Left colon (tissue), 2 donors: ENCODE measurements around the gene IGF1R. TPM values are rescaled to one million over a fixed set of nuclear protein-coding genes. Genes with fewer than 3 reads are reported as not detected.

Source experiments
- ATAC-seq: fragments of 200-7000 bp; cut with Tn5 transposase; one replicate; pipeline ENCODE4 v1.9.1; 2020; ENCODE audit warnings: mild to moderate bottlenecking, moderate library complexity
- DNase-seq, 2 donors: peaks; one replicate each; pipeline ENCODE4 v3.0.0-alpha.2; 2020
- intact Hi-C, 2 donors: fragments of 100-400 bp; cut with DNase I in 1 of 2; cut with micrococcal nuclease in 1 of 2; formaldehyde crosslinking; loops; one replicate each; pipeline versions ENCODE4 v1.11.2 to v1.14.0; 2022; cut with DNase I, micrococcal nuclease
- total RNA-seq, 2 donors: library from RNA; stranded (reverse); fragmentation: NEBNext Ultra II Directional; extraction: Animal tissue kit (Norgen Biotek cat#: 25700); gene quantifications; one replicate each; pipeline ENCODE4 v1.2.1, GENCODE V29; 2021
- donor health status: DM: no; HTN: no; CAD: no.
- donor health status: DM: yes; HTN: yes; CAD: no.

Gene IGF1R
- total RNA-seq, 2 donors from 2014 or later = 40.2 to 42.0 TPM

DNA sequence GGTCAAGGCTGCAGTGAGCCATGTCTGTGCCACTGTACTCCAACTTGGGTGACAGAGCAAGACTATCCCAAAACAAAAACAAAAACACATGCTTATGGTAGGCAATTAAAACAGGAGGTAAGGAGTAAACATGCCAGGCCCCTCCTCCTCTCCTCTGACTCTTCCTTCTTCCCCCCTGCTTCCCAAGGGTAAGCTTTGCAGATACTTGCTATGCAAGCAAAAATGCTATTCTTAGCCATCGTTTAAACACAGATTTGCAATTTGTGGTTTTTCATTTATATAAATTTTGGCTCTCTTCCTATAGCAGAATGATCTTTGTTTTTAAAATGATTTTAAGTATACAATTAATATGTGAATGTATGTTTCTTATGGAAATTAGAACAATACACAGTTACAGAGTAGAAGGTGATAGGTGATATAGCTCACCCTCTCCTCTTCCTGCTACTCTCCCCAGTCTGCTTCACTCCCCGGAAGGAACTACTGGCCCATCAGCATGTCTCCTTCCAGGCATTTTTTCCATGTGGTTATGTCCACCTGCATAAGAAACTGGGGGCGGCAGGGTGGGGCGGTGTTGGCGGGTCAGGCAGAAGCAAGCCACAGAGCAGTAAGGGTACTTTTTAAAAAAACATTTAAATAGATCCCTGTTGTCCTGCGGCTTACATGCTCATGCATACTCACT is 42.1 kb downstream of the IGF1R start:
- intact Hi-C loops = no loop called here
- ATAC-seq (no peak), DNase-seq (no peak)

- ATAC-seq (no peak), DNase-seq (no peak)
- intact Hi-C loops = no loop called here
Measured at GRCh38 chr15:98692213-98692612, 43.9 kb downstream of the IGF1R start.

- ATAC-seq (no peak), DNase-seq (no peak)
- intact Hi-C loops = no loop called here
Measured at GRCh38 chr15:98694161-98694560, 45.8 kb downstream of the IGF1R start.

GRCh38 chr15:98698792-98699191 is 50.5 kb downstream of the IGF1R start:
- intact Hi-C loops = no loop called here
- ATAC-seq (no peak), DNase-seq (no peak)

DNA sequence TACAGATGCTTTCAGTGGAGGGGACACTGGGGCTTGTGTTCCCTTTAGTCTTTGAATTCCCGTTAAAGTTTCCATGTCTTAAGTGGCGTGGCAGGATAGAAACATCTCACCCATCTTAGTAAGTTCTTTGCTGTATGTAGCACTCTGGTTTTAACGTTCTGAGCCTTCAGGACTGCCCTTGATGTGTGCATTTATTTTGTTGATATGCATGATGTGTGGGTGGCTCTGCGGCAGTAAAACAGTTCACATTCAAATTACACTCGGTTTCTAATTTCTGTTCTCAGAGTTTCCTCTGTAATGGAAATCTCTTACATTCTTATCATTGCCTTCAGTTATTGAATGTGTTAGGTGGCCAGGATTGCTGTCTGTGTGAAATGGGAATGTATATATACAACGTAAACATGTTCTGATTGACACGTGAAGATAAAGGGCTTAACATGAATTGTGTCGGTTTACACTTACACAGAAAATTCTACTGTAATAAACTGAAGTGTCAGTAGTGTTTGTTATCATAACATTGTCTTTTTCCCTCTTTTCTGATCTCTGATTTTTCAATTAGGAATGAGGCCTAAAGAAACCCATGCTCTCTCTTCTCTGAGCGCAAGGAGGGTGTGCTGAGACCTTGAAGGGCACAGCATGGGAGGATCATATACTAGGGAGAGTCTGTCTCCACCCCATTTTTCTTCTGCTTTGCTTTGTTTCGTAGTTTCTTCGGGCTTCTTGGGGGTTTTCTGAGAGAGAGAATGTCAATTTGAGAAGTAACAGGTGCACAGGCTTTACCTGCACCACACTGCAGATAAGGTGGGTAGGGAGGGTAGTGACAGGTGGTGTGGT is 51.5 kb downstream of the IGF1R start:
- DNase-seq = no peak
- intact Hi-C loops = no loop called here
- peak; percentile 79 for ATAC-seq

- intact Hi-C loops = no loop called here
- peak; percentile 38 for ATAC-seq
Measured at GRCh38 chr15:98700519-98700918, 52.2 kb downstream of the IGF1R start.

DNA sequence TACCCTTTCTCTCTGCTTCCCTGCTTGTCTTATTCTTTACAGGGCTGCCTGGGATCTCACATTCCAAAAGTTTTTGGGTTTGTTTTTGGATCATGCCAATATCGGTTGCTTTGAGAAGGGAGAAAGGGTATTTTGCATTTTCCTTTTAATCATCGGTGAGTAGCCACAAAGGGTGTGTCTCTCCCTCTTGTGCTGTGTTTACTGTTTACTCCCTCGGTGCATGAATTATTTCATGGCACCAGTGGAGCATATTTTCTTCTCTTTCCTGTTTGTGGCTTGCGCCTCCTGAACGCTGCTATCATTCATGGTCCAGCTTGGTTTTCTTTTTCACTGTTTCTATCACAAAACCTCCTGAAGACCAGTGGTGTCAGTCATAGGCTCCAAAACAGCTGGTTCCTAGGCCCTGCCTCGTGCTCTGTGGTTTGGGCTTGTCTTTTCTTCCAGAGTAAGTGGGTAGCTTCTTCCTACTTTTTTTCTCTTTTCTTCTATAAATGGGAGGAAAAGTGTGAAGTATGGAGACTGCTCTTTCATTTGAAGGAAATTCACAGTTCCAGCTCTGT is 54.9 kb downstream of the IGF1R start:
- no peak for DNase-seq
- no peak for ATAC-seq
- intact Hi-C loops = no loop called here

More at GRCh38 chr15:98700519-98700918, 52.2 kb downstream of the IGF1R start:
- DNase-seq = no peak

DNA sequence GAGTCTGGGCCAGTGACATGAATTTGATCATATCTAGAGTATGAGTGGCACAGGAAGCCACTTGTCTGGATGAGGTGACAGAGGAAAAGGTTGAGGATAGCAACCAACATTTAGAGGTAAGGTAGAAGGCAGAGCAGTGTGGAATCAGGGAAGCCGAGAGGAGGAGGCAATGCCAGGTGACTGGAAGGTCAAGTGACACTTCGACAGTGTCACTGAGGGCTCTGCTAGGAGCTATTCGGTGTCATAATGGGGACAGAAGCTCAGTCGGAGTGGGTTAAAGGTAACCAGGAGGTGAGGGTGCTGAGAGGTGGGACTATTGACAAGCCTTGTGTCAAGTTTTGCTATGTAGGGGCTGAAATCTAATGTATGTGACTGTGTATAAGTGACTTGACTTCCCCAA is 56.7 kb downstream of the IGF1R start:
- DNase-seq = no peak
- intact Hi-C loops = no loop called here
- ATAC-seq = no peak

DNA sequence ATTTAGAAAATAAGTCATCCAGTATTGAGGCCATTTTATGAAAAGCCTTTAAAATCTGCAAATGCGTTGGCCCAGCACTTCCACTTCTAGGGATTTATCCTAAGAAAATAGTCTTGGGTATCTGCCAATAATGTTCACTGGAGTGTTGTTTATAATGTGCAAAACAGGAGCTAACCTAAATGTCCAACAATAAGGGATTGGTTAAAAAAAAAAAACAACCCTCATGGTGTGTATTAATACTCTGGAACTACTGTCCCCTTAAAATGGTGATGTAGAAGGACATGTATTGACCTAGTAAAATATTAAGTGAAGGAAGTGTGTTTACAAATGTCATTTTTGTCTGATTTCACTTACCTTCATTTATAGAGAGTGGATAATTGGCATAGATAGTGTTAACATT is 58.0 kb downstream of the IGF1R start:
- intact Hi-C loops = no loop called here
- DNase-seq (no peak), ATAC-seq (no peak)

DNA sequence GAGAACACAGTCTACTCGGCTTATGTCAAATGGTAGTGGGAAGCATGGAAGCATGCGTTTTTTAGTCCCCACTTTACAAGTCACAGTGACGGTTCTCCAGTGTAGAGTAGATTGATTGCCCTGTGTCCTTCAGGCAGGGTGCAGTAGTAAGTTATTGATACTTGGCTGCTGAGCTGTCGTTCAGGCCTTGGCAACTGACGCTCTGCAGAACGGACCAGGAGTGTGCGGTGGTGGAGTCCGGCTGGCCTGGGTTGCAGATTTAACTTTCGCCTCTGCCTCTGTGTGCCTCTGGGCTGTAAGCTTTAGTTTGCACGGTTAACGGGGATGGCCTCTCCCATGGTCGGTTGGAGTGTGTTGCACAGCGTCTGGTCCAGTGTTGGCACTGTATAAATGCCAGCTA is 58.6 kb downstream of the IGF1R start:
- no peak for DNase-seq
- ATAC-seq = no peak
- intact Hi-C loops = no loop called here

- ATAC-seq (no peak), DNase-seq (no peak)
- intact Hi-C loops = no loop called here
Measured at GRCh38 chr15:98708037-98708590, 59.8 kb downstream of the IGF1R start.

DNA sequence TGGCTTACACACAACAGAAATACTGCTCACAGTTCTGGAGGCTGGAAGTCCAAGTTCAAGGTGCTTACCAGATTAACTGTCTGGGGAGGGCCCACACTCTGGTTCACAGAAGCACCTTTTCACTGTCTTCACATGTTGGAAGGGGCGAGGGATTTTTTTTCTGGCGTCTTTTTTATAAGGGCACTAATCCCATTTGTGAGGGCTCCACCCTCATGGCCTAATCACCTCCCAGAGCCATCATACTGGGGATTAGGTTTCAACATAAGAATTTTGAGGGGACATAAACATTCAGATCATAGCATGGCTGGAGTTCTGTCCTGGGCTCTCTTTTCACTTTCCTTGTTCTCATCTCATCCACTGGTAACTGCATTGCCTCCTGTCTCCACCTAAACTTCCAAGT is 63.5 kb downstream of the IGF1R start:
- intact Hi-C loops = no loop called here
- no peak for DNase-seq
- ATAC-seq = no peak

DNA sequence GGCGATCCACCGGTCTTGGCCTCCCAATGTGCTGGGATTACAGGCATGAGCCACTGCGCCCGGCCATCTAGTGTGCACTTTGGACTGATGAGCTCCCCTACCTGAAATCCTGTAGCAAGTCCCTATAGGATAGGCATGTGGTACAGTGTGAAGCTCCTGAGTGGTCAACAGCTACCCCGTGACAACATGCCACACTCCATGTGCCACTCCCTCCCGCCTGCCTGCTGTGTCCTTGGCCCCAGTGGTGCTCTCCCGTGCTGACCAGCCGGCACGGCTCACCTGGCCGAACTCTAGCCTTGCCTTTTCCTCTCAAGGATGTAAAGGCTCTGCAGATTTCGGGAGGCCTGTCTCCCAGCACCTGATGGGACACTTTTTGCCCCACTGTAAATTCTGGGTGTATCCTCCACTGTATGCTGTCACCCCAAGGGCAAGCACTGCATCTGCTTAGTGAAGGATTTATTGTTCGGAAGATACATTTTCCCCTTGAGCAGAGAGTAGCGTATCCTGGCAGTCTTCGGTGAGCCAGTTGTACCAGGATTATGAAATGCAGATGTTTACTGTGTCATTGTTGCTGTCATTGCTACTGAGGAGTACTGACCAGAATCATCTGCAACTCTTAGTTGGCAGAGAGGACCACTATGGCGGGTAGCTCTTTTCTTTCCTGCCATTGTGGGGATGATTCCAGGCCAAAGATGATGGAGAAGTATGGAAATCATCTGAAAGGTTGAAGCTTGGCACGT is 64.7 kb downstream of the IGF1R start:
- DNase-seq = no peak
- ATAC-seq = no peak
- intact Hi-C loops = no loop called here

DNA sequence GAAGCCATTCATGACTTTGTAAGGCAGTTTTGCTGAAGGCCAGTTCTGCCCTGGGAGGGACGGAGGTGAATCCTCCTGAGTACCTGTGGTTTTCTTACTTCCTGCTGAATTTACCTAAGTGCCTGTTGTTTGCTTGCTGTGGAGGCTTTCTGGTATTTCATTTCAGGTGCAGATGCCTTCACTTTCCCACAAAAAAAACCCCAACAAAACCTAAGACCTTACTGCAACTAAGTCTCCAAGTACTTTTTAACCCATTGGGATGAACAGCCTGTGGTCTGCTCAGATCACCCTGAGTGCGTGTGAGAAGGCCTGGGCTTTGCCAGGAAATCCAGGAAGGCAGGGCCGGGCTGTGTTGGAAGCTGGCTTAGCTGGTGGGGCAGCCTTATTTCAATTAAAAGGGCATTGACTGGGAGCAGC is 65.3 kb downstream of the IGF1R start:
- ATAC-seq (peak; percentile 84), DNase-seq (peak; percentile 47 to 52)
- intact Hi-C loops = no loop called here

- no peak for DNase-seq
- intact Hi-C loops = no loop called here
- no peak for ATAC-seq
Measured at GRCh38 chr15:98714922-98715321, 66.6 kb downstream of the IGF1R start.

DNA sequence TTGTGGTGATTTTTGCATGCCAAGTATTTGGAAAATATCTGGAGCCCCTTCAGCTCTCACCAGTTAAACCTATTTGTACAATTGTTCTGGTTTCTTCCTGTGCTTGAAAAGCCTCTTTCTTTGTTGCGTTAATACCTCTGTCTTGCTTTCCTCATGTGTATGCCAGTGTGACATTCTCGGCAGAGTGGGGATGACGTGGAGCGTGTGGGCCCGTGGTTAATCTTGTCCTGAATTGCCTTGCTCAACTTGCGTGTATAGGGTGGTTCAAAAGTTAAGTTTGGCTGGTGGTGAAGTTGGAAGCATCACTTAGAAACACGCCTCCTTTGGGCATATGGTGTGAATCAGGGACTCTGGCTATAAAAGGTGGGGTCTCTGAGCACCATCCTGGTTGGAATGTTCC is 67.1 kb downstream of the IGF1R start:
- ATAC-seq (no peak), DNase-seq (no peak)
- intact Hi-C loops = no loop called here

GRCh38 chr15:98715890-98716443 is 67.6 kb downstream of the IGF1R start:
- intact Hi-C loops = no loop called here
- no peak for ATAC-seq
- no peak for DNase-seq

GRCh38 chr15:98717371-98717770 is 69.0 kb downstream of the IGF1R start:
- intact Hi-C loops = no loop called here
- DNase-seq (no peak), ATAC-seq (no peak)

DNA sequence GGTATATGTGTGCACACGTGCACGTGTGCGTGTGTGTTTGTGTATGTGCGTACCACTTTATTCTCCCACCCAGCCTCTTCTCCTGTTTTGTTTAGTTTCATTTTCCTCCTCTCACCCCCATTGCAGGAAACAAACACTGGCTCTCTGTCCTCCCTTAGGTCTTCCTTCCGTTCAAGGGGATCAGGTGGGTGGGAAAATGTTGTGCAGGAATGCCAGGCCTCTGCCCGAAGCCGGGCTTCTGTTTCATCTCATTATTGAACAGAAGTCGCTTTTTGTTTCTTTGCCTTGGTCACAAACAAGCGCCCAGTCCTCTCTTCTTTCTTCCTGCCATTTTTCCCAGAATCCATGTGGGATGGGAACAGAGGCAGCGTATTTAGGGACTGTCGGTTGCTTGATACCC is 69.6 kb downstream of the IGF1R start:
- intact Hi-C loops = no loop called here
- DNase-seq (no peak), ATAC-seq (no peak)
